NCI-H1417 (cell line): ENCODE results near the gene CWC27.

Experiments used
- DNase-seq, 3 experiments: peaks; one replicate each; lab custom pipeline; 2025; lab: John Stamatoyannopoulos, UW

Gene CWC27, protein sequence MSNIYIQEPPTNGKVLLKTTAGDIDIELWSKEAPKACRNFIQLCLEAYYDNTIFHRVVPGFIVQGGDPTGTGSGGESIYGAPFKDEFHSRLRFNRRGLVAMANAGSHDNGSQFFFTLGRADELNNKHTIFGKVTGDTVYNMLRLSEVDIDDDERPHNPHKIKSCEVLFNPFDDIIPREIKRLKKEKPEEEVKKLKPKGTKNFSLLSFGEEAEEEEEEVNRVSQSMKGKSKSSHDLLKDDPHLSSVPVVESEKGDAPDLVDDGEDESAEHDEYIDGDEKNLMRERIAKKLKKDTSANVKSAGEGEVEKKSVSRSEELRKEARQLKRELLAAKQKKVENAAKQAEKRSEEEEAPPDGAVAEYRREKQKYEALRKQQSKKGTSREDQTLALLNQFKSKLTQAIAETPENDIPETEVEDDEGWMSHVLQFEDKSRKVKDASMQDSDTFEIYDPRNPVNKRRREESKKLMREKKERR

DNA sequence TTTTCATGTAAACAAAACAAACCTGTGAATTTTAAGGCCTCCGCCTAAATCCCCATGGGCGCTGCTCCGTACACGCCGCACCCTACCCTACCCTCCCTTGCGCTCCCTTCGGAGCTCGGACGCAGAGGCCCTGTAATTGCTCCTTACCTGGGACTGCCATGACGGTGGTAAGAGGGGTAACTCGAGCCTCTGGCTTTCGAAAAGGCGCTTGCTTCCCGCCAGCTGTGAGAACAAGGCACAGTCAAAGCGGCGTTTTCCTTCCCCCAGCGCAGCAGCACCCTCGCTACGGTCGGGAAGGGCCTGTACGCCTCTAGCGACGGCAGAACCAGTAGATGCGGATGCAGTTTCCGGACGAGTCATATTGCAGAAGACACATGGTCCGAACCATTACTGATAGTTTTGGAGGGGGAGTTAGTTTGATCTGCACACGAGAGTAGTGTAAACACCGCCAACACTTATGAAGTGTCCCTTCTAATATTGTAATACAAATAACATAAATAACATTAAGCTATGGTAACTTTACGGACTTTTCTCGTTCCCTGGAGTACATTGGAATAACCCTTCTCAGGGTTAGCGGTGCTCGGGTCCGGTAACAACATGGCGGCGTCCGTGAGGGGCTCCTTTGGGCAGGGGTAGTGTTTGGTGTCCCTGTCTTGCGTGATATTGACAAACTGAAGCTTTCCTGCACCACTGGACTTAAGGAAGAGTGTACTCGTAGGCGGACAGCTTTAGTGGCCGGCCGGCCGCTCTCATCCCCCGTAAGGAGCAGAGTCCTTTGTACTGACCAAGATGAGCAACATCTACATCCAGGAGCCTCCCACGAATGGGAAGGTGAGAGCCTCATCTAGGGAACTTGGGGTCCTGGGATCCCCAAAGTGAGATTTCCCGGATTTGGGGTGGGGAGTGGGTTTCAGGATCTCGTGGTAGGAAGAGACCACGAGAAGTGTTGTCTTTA, at the start of gene CWC27, which contains the start of gene SREK1IP1:
TSS of gene CWC27 (plus strand) at position 573 of the 955 bp plus-strand sequence. CDS start at position 790, 217 bp downstream.
TSS of gene SREK1IP1 (minus strand) at position 334 of the 955 bp plus-strand sequence. CDS start at position 160, 174 bp downstream.
- peak; percentile 83 to 96 (median 91) for DNase-seq

DNA sequence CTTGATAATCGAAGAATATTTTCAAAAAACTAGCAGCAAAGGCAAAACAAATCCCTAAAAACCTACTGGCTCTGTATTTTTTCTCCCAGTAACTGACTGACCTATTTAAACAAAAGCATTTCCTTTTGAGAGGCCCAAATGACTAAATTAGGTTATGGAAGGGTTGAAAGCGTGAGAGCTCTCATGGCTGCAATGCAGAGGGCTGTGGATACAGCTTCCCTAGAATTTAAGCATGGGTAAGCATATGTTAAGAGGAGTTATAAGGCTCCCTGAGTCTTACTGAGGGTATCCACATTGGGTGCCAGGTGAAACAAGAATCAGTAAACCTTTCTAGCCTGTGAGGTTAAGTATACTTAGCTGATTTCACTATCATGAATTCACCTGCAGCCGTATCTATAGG, 46.1 kb upstream of the CWC27 start:
- no peak for DNase-seq

DNA sequence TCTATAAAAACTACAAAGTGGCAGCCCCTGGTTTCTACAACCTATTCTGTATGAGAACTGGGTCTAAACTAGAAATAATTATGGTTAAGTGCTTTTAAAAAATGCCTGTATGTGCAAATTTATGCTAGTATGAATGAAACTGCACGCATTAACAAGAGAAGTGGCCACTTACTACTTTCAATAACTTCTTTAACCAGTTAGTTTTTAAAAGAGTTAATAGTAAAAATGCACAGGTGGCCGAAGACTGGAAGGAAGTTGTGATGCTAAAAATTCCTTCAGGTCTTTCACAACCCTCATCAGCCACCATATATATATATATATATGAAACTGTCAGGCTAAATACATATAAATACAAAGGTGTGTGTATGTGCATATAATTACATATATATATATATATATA, 41.6 kb upstream of the CWC27 start:
- DNase-seq, result no peak

DNA sequence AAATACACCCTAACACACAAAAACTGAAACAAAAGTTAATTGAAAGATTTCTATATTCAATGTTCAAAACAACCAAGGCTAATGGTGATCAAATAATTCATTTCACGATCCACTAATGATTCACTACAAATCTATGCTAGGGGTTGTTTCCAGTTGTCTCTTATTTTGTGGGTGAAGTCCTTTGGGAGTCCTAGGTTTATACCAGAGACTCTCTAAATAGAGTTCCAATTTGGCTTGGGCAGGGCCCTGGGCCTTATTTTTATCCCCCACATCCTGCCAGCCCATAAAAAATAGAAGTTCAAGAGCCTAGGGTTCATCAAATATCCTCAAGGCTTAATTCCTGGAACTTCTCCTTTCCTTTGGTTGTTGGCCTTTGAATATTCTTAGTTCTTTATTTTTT, 26.3 kb upstream of the CWC27 start:
- DNase-seq, result no peak

DNA sequence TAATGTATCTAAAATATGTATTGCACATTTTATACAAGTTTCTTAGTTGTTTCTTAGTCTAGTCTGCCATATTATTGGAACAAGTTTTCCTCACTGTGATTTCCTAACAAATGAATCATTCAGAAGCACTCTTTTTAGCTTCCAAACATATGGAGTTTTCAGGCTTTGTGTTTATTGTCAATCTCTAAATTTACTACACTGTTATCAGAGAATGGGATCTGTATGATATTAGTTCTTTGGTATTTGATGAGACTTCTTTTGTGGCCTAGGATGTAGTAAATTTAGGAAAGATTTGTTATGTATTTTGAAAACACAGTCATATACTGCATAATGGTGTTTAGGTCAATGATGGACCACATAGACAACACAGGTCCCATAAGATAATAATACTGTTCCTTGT, 25.9 kb upstream of the CWC27 start:
- DNase-seq, result no peak

DNA sequence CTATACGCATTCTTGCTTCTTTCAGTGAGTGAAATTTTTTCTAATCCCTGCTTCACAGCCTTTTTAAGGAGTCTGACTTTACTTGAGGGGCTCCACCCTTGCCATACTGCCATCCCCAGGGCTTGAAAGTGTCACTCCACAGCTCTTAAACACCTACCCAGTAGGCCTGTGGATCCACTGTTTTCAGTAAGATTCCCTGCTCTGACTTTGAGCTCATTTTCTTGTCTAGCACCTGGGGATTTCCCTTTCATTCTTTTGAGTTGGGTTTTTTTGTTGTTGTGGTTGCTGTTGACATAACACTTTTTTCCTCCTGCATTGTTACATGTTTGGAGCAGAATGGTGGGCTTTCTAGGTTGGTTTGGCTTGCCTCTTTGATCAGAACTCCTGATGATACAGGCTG, 23.8 kb upstream of the CWC27 start:
- no peak for DNase-seq

DNA sequence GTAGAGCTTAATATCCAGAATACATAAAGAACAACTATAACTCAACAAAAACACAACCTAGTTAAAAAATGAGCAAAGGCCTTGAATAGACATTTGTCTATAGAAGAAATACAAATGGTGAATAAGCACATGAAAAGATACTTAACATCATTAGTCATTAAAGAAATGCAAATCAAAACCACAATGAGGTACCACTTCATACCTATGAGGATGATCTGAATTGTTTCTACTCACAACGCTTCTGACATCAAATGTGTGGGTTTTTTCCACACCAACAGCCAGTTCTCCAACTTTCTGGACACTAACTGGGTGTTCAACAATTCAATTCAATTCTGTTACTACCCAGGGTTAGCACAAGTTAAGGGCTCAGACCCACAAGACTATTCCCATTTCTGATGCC, 22.3 kb upstream of the CWC27 start:
- no peak for DNase-seq

DNA sequence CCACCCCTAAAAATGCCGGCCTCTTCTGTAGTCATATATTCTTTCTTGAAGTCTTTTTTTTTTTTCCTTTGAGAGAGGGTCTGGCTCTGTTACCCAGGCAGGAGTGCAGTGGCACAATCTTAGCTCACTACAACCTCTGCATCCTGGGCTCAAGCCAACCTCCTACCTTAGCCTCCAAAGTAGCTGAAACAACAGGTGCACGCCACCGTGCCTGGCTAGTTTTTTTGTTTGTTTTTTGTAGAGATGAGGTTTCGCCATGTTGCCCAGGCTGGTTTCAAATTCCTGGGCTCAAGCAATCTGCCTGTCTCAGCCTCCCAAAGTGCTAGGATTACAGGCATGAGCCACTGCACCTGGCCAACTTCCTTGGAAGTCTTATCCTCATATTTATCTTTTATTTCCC, 19.3 kb upstream of the CWC27 start:
- DNase-seq, result no peak

DNA sequence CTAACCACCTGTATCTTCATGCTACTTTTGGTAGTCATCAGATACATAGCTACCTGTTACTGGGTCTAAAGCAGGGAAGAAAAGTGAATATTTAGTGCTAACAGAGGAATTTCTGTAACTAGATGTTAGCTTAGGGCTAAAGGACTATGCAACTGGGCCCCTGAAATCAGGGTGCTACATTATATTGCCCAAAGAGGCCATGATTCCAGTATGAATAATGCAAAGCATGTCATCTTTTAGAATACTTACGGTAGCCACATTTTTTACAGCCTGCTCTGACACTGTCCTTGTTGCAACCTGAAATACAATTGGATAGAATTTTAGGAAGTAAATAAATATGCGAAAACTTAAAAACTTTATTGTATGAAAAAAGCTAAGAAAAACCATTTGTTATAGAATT, 14.7 kb upstream of the CWC27 start:
- peak in 1 of 3 experiments; percentile 0 for DNase-seq

DNA sequence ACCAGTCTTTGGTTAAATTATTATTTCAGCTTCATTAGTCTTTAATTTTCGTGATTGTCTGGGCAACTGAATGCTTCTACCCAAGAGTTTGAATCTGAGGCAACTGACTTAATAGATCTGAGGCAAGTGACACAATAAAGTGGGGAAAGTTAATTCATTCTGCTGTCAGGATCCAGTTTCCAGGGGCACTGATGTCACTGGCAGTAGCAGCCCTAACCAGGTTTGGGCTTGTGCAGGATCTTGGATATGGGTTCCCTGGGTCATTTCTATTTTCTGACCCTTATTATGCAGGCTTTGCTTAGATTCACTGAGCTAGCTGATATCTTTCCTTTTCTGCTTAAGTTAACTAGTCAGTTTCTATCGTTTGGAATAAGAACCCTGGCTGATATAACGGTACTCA, 9.8 kb upstream of the CWC27 start:
- no peak for DNase-seq

DNA sequence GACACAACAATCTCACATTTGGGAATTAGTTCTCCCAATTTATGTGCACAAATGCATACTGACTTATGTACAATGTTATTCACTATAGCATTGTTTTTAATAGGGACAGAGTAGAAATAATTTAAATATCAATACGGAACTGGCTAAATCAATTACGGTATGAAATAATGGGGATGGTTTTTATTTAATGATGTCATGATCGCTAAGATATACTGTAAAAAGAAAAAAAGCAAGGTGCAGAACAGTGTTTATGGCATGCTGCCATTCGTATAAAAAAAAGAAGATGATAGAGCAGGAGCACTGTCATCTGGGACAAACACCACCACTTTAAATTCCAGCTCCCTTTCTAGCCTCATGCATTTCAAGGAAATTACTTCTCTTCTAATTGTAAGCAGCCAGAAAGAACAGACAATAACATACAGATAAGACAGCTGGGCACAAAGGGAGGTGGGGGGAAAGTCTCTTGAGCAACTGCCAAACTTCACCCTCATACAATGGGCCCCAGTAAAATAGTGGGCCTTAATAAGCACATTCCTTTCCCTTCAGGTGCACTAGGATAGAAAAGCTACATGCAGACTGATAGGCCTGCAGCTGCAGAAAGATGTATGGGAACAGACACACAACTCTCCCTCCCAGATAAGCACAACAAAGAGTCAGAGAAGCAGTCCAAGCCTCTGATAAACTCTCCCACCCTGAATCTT, 8.6 kb upstream of the CWC27 start:
- no peak for DNase-seq

DNA sequence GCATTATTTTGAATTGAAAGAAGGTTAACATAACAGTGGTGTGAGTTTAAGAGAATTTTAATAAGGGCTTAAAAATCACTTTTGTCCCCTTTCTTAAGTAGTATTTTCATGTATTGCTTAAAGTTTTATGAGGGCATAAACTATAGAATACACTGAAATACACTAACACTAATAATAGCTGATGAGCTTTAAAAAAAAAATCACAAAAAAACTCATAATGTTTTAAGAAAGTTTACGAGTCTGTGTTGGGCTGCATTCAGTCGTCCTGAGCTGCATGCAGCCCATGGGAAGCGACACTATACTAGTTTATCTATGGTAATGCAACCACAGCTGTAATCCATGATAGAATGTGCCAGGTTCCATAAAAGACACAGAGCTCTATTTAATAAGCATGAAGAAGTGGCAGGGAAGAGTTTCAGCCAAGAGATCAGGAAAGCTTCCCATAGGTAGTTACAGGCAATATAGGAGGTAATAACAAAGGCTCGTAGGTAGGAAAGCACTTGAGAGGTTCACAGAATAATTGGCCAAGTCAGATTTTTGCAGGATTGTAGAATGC, 4.7 kb upstream of the CWC27 start:
- no peak for DNase-seq

DNA sequence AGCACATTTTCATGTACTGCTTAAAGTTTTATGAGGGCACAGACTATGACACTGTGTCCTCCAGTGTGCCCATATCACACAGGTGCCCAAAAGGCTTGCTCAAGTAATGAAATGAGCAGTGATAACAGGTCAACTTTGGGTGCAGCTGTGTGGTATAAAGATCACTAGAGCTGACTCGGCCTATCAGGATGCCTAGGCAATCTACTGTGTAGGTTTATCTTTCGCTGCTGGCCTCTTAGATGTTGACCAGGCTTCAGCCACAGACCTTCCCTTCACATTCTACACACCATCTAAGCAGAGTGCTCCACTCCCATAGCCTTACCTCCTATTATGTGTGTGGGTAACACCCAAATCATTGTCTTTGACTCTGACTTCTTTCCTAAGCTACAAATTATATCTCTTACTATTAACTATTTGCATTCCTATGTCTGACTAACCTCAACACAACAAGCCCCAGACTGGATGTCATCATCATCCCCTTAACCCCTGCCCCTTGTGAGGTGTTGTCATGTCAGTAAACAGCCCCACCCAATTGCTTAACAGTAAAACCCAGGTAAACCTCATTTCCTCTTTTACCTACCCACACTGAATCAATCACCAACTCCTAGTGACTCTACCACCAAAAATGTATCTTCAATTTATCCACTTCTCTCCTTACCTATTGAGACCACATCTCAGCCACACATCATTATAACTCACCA, 2.8 kb upstream of the CWC27 start:
- no peak for DNase-seq

DNA sequence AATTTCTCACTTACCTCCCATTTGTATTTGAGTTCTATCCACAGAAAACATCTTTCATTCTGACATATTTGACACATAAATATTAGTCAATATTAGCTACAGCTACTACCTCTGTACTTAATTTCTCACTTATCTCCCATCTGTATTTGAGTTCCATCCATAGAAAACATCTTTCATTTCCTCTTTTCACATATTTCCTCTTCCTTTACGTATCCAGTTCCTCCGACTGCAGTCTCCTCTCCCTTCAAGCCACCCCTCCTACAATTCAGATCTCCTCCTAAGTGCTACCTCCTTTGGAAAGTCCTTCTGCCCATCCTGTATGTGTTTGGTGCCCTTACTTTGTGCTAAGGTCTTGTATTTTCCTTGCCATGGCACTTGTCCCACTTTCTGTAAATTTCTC, 1.8 kb upstream of the CWC27 start:
- no peak for DNase-seq

DNA sequence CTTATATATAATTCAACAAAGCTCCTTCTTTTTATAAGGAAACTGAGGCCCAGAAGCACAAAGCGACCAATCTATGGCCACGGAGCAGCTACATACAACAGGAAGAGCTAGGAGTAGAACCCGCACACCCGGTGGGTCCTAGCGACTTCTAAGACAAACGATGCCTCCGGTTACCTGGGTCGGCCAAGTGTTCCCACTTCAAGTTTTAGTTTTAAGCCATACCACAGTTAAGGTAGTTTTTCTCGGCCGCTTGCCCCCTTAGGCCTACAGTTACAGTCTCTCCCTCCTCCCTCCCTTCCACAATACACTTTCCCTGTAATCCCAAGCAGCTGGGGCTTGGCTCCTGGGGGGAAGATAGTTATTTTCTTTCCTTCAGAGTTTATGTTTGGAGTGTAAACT, 772 bp upstream of the CWC27 start:
- peak in 1 of 3 experiments; percentile 53 for DNase-seq

DNA sequence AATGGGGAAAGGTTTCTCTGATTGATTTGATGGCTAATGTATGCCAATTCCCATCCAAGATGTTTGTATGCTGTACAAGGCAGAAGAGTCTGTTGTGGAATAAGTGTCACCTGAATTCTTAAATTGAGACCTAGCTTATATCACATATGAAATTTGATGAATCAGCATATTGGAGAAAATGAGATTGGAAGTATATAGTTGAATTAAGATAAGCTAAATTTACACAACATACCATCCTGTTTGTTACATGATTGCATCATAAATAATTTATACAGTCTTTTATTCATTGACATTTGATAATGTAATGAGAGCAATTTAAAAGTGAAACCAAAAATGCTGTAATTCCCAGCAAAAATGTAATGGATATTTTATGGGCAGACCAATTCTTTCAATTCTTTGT, 1.1 kb downstream of the CWC27 start:
- DNase-seq, result no peak

DNA sequence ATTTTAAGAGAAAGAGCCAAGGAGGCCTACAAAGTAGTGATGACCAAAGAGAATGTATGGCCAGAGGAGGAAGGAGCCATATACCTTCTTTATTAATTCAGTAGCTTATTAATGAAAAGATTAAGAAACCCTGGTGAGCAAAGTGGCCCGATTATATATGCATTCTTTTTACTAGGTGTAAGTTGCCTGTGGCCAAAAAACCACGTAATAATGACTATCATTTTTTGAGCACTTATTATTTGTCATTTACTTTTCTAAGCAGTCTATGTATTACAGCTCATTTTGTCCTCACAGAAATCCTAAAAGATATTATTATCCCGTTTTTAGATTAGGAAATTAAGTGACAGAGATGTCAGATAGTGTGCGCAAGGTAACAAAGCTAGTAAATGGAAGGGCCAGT, 3.0 kb downstream of the CWC27 start:
- no peak for DNase-seq

DNA sequence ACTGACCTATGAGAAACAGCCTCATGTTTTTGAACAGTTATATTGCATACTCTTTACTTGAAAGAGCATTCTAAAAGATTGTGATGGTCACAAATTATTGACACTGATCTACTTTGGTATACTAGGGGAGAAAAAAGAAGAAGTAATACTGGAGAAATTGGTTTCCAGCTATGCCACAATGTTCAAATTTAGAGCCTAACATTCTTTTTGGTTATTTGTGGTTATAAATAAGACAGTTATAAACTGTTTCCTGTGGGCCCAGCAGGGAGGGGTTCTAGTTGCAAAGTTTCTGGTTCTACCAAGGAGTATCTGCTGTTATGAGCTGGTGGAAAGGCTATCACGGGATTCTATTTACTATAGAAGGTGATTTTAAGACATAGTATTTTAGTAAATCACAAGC, 4.8 kb downstream of the CWC27 start:
- no peak for DNase-seq

DNA sequence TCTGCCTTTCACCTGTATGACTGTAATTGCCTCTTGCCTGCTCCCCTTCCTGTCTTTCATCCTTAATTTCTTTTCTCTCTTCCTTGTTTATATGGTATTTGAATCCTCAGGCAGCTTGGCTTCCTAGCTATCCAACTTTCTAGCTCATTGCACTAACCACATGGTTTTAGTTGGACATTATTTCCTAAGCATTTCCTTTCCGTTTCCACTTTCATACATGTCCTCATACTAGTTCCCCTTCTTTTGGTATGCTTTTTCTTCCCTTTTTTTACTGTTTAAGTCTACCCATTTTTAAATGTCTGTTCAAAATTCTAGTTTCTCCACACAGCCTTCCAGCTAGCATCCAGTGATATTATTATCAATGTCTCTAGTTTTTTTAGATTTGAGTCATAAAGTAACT, 6.6 kb downstream of the CWC27 start:
- DNase-seq, result no peak

DNA sequence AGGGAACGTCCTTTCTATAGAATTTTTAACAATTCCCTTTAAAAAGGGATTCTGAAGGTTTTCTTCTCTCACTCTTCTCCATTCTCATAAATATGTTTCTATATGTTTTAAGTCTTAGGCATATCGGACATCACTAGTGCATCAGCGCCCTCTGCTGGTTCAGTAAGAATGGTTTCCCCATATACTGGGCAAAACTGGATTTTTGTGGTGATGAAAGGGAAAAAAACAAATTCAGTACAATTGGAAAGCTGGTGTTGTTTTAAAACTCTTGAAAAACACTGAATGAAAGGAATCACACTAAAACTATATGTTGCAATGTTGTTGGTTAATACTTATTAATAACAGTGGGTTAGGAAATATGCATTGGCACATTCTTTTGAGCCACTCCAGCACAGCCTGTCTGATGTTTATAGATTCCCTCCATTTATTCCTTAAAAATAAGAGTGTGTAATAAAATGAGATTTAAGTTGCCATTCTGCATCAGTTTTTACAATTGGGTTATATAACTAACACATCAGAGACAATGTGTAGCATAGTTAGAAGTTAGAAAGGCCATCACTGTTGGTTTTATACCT, 15.8 kb downstream of the CWC27 start:
- DNase-seq, result peak; percentile 2 to 86 (median 79)

DNA sequence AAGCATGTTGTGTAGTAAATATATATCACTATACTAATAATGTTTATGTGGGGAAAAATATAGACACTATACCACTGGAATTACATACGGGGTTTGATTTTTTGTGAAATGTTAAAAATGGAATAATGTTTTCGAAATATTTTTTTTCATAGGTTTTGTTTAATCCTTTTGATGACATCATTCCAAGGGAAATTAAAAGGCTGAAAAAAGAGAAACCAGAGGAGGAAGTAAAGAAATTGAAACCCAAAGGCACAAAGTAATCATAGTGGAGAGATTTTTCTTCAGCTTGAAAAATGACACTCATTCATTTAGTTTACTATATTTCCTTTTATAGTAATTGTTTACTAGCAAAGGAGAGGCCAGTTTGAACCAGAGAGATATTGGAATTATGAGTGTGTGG, 17.6 kb downstream of the CWC27 start:
- no peak for DNase-seq
